H9 (cell line): Measurements from ENCODE around the gene MT3. TPM values are rescaled to one million over a fixed set of nuclear protein-coding genes. Genes with fewer than 3 reads are reported as not detected.

Experiments used
- DNase-seq: peaks from one replicate; pipeline ENCODE4 v3.0.0-alpha.2; 2017
- H2AFZ ChIP-seq: one replicate; pipeline ENCODE4 v1.6.1; 2013; ENCODE audit warnings: mild to moderate bottlenecking, low read length, control low read depth, moderate library complexity
- H2AK5ac ChIP-seq: 2 replicates; pipeline ENCODE4 v1.6.1; 2013; ENCODE audit warnings: low read length, control low read depth, mixed read lengths; ENCODE audit not compliant: insufficient read length
- H2BK120ac ChIP-seq: one replicate; pipeline ENCODE4 v1.6.1; 2013; ENCODE audit warnings: low read depth, mild to moderate bottlenecking, low read length, control low read depth, inconsistent platforms; ENCODE audit not compliant: poor library complexity, severe bottlenecking
- H2BK12ac ChIP-seq: 2 replicates; pipeline ENCODE4 v1.6.1; 2013; ENCODE audit warnings: low read length, control low read depth, mixed read lengths, low read depth; ENCODE audit not compliant: insufficient read length
- H2BK15ac ChIP-seq: 2 replicates; pipeline ENCODE4 v1.6.1; 2013; ENCODE audit warnings: low read depth, low read length, control low read depth
- H2BK20ac ChIP-seq: one replicate; pipeline ENCODE4 v1.6.1; 2013; ENCODE audit warnings: low read depth, mild to moderate bottlenecking, low read length, control low read depth, inconsistent platforms; ENCODE audit not compliant: poor library complexity, severe bottlenecking
- H2BK5ac ChIP-seq: 2 replicates; pipeline ENCODE4 v1.6.1; 2013; ENCODE audit warnings: low read length, control low read depth, mixed read lengths; ENCODE audit not compliant: insufficient read length
- H3K14ac ChIP-seq: 2 replicates; pipeline ENCODE4 v1.6.1; 2013; ENCODE audit warnings: low read length, control low read depth; ENCODE audit not compliant: insufficient read depth
- H3K18ac ChIP-seq: 2 replicates; pipeline ENCODE4 v1.6.1; 2013; ENCODE audit warnings: low read depth, mild to moderate bottlenecking, mixed read lengths, low read length, control low read depth; ENCODE audit not compliant: insufficient read length
- H3K23ac ChIP-seq: 2 replicates; pipeline ENCODE4 v1.6.1; 2013; ENCODE audit warnings: low read length, control low read depth, mixed read lengths, low read depth; ENCODE audit not compliant: insufficient read length
- H3K23me2 ChIP-seq: 2 replicates; pipeline ENCODE4 v1.6.1; 2013; ENCODE audit warnings: low read depth, mild to moderate bottlenecking, mixed read lengths, low read length, control low read depth; ENCODE audit not compliant: insufficient read length, poor library complexity, severe bottlenecking
- H3K27ac ChIP-seq: 2 replicates; pipeline ENCODE4 v1.5.1; 2013; ENCODE audit warnings: low read length, control low read depth, mixed read lengths, low read depth; ENCODE audit not compliant: insufficient read length
- H3K27me3 ChIP-seq: 2 replicates; pipeline ENCODE4 v1.6.1; 2013; ENCODE audit warnings: low read length, control low read depth, inconsistent platforms; ENCODE audit not compliant: insufficient read depth
- H3K4ac ChIP-seq: 2 replicates; pipeline ENCODE4 v1.6.1; 2013; ENCODE audit warnings: low read depth, mild to moderate bottlenecking, control low read depth, inconsistent platforms, low read length, moderate library complexity
- H3K4me1 ChIP-seq: 2 replicates; pipeline ENCODE4 v1.6.1; 2013; ENCODE audit warnings: low read length, control low read depth, inconsistent platforms; ENCODE audit not compliant: insufficient read depth
- H3K4me2 ChIP-seq: 2 replicates; pipeline ENCODE4 v1.6.1; 2013; ENCODE audit warnings: low read length, control low read depth, mixed read lengths; ENCODE audit not compliant: insufficient read length, insufficient read depth
- H3K56ac ChIP-seq: 2 replicates; pipeline ENCODE4 v1.6.1; 2013; ENCODE audit warnings: low read depth, mild to moderate bottlenecking, mixed read lengths, low read length, control low read depth; ENCODE audit not compliant: insufficient read length
- H3K79me1 ChIP-seq: 2 replicates; pipeline ENCODE4 v1.6.1; 2013; ENCODE audit warnings: low read depth, mild to moderate bottlenecking, moderate library complexity, low read length, control low read depth, inconsistent platforms; ENCODE audit not compliant: insufficient read depth, poor library complexity, severe bottlenecking
- H3K79me2 ChIP-seq: 2 replicates; pipeline ENCODE4 v1.6.1; 2013; ENCODE audit warnings: low read length, control low read depth, inconsistent platforms; ENCODE audit not compliant: insufficient read depth
- H3K9ac ChIP-seq: 2 replicates; pipeline ENCODE4 v1.6.1; 2013; ENCODE audit warnings: low read length, control low read depth, mixed read lengths; ENCODE audit not compliant: insufficient read length; ENCODE audit errors: extremely low read depth
- H3K9me3 ChIP-seq: one replicate; pipeline ENCODE4 v1.6.1; 2013; ENCODE audit warnings: low read depth, low read length, inconsistent platforms; ENCODE audit not compliant: control insufficient read depth
- H3T11ph ChIP-seq: one replicate; pipeline ENCODE4 v1.6.1; 2013; ENCODE audit warnings: mild to moderate bottlenecking, low read length, control low read depth, inconsistent platforms
- H4K20me1 ChIP-seq: one replicate; pipeline ENCODE4 v1.6.1; 2013; ENCODE audit not compliant: control insufficient read depth, insufficient read length, insufficient read depth
- H4K5ac ChIP-seq: 2 replicates; pipeline ENCODE4 v1.6.1; 2013; ENCODE audit warnings: low read depth, mild to moderate bottlenecking, mixed read lengths, low read length, control low read depth; ENCODE audit not compliant: insufficient read length
- H4K8ac ChIP-seq: replicated peaks from 2 replicates; pipeline ENCODE4 v1.6.1; 2013; ENCODE audit warnings: low read length, control low read depth, mixed read lengths, low read depth; ENCODE audit not compliant: insufficient read length
- H4K91ac ChIP-seq: 2 replicates; pipeline ENCODE4 v1.6.1; 2013; ENCODE audit warnings: low read depth, mild to moderate bottlenecking, moderate library complexity, mixed read lengths, low read length, control low read depth; ENCODE audit not compliant: insufficient read length
- H3K27ac Mint-ChIP-seq, 3 experiments: 2 replicates in 2 of 3; 3 replicates in 1 of 3; pipeline ENCODE4 v1.8.0; 2020 to 2021; ENCODE audit warnings: mixed read lengths in 3 of 3, mild to moderate bottlenecking in 1 of 3, moderate library complexity in 1 of 3
- H3K27me3 Mint-ChIP-seq: 2 replicates; pipeline ENCODE4 v1.8.0; 2021; ENCODE audit warnings: low read depth, mild to moderate bottlenecking, moderate library complexity, mixed read lengths
- H3K36me3 Mint-ChIP-seq, 3 experiments: 2 replicates in 2 of 3; 3 replicates in 1 of 3; pipeline ENCODE4 v1.8.0; 2020 to 2021; ENCODE audit warnings: low read depth in 3 of 3, mixed read lengths in 3 of 3; ENCODE audit not compliant: insufficient read depth in 1 of 3
- H3K4me1 Mint-ChIP-seq, 2 experiments: 2 replicates each; pipeline ENCODE4 v1.8.0; 2020; ENCODE audit warnings: mixed read lengths in 2 of 2
- H3K4me3 Mint-ChIP-seq, 2 experiments: 2 replicates in 1 of 2; 3 replicates in 1 of 2; pipeline ENCODE4 v1.8.0; 2020 to 2021; ENCODE audit warnings: mild to moderate bottlenecking in 2 of 2, mixed read lengths in 2 of 2, moderate library complexity in 1 of 2
- H3K9me3 Mint-ChIP-seq, 2 experiments: 2 replicates in 1 of 2; 3 replicates in 1 of 2; pipeline ENCODE4 v1.8.0; 2020; ENCODE audit warnings: mild to moderate bottlenecking in 2 of 2, mixed read lengths in 2 of 2, moderate library complexity in 1 of 2
- whole genome bisulfite sequencing: extraction: QIAGEN DNeasy Blood & Tissue Kit; methylation state at CpG from one replicate; pipeline ENCODE4 v1.1.7; 2013; ENCODE audit warnings: missing lambda C conversion rate, low lambda C conversion rate, mixed read lengths; ENCODE audit not compliant: insufficient read length; ENCODE audit errors: extremely low coverage; 5-methylcytosine and 5-hydroxymethylcytosine counted together
- total RNA-seq: library from RNA; stranded (reverse); gene quantifications from 2 replicates; pipeline ENCODE4 v1.2.1, GENCODE V29; 2021
- TF ChIP-seq, protein P1 (sequence below): fragments of 200-600 bp; sonication (generic); conservative IDR thresholded peaks from 3 replicates; pipeline ENCODE4 v1.8.0; 2021; ENCODE audit warnings: antibody characterized with exemption, mild to moderate bottlenecking

Gene MT3
- total RNA-seq, 1 experiment from 2014 or later: not detected

DNA sequence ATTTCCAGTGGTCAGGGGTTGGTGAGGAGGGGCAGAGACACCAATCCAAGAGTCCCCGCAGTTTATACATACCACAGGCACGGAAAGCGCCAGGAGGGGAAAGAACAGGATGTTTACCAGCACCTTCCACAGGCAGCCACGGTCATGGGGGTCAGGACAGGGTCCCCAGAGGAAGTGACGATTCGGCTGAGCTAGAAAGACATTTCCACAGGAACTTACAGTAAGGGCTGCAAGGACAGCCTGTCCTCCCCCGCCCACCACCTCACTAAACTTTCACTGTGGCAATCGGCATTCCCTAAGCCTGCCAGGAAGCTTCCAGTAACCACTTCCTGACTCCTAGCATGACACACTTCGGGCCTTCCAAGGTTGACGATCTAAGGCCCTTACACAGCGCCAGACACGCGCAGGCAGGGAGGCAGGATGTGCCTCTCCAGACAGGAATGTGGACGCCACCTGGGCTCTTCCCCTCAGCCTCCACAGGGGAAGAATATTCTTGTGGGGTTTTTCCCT is 17.8 kb downstream of the MT3 start:
- no peak overlapping the region for H3K27ac ChIP-seq
- no peak overlapping the region for H3K4ac ChIP-seq
- H3K79me1 ChIP-seq: no peaks in the 10 kb centered on the region
- no peak overlapping the region for H2BK5ac ChIP-seq
- Mint-ChIP-seq H3K4me3 (no peak overlapping the region; a peak in 1 of 5 replicates), H3K36me3 (no peaks in the 10 kb centered on the region), H3K27me3 (peaks cover 80% of the 10 kb centered on the region), H3K4me1 (peaks cover 29 to 35% of the 10 kb centered on the region in 2 experiments), H3K27ac (no peak overlapping the region), H3K9me3 (no peaks in the 10 kb centered on the region)
- no peaks in the 10 kb centered on the region for H3K79me2 ChIP-seq
- WGBS: no CpG with 5 or more reads among the region's 14 CpGs
- H4K8ac ChIP-seq: no peak overlapping the region
- no peak overlapping the region for H3T11ph ChIP-seq
- no peak overlapping the region for H4K91ac ChIP-seq
- no peaks in the 10 kb centered on the region for H4K20me1 ChIP-seq
- TF ChIP-seq, protein P1, sequence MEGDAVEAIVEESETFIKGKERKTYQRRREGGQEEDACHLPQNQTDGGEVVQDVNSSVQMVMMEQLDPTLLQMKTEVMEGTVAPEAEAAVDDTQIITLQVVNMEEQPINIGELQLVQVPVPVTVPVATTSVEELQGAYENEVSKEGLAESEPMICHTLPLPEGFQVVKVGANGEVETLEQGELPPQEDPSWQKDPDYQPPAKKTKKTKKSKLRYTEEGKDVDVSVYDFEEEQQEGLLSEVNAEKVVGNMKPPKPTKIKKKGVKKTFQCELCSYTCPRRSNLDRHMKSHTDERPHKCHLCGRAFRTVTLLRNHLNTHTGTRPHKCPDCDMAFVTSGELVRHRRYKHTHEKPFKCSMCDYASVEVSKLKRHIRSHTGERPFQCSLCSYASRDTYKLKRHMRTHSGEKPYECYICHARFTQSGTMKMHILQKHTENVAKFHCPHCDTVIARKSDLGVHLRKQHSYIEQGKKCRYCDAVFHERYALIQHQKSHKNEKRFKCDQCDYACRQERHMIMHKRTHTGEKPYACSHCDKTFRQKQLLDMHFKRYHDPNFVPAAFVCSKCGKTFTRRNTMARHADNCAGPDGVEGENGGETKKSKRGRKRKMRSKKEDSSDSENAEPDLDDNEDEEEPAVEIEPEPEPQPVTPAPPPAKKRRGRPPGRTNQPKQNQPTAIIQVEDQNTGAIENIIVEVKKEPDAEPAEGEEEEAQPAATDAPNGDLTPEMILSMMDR: no peak
- H2BK15ac ChIP-seq: no peak overlapping the region
- no peak overlapping the region for H2AFZ ChIP-seq
- no peak overlapping the region for H2AK5ac ChIP-seq
- H3K23ac ChIP-seq: no peak overlapping the region
- H3K27me3 ChIP-seq: peaks cover 21% of the 10 kb centered on the region; the same call in 1 of the 2 replicates
- H3K4me2 ChIP-seq: no peak overlapping the region
- no peak overlapping the region for H3K18ac ChIP-seq
- H3K23me2 ChIP-seq: peaks cover 8% of the 10 kb centered on the region
- no peak overlapping the region for H2BK12ac ChIP-seq
- no peak overlapping the region for H3K14ac ChIP-seq
- H2BK120ac ChIP-seq: no peak overlapping the region
- H3K9me3 ChIP-seq: no peaks in the 10 kb centered on the region
- H2BK20ac ChIP-seq: no peak overlapping the region
- no peak overlapping the region for H3K9ac ChIP-seq
- no peak for DNase-seq
- H3K4me1 ChIP-seq: peaks cover 6% of the 10 kb centered on the region; the same call in 1 of the 2 replicates
- H3K56ac ChIP-seq: no peak overlapping the region
- no peak overlapping the region for H4K5ac ChIP-seq
